Prostate gland (tissue), 2 donors: ENCODE data around the gene QARS1. TPM values are rescaled to one million over a fixed set of nuclear protein-coding genes. Genes with fewer than 3 reads are reported as not detected.

Source experiments
- DNase-seq: peaks from one replicate; pipeline ENCODE4 v3.0.0-alpha.2; 2019; ENCODE audit warnings: low spot score
- H3K27ac ChIP-seq, 2 donors: fragments of 200-600 bp; sonication (generic); 2 replicates each; pipeline ENCODE4 v1.5.1; 2017 to 2019
- H3K27me3 ChIP-seq: fragments of 200-600 bp; sonication (generic); replicated peaks from 2 replicates; pipeline ENCODE4 v1.5.1; 2019; ENCODE audit not compliant: insufficient read depth
- H3K36me3 ChIP-seq, 2 donors: fragments of 200-600 bp; sonication (generic); 1 replicate in 1 of 2; 2 replicates in 1 of 2; pipeline versions ENCODE4 v1.5.1 to v1.8.1; 2017 to 2019
- H3K4me1 ChIP-seq: fragments of 200-600 bp; sonication (generic); replicated peaks from 2 replicates; pipeline ENCODE4 v1.5.1; 2019
- H3K4me3 ChIP-seq, 2 donors: fragments of 200-600 bp; sonication (generic); 2 replicates each; pipeline ENCODE4 v1.5.1; 2017 to 2019
- H3K9me3 ChIP-seq: fragments of 200-600 bp; sonication (generic); 2 replicates; pipeline ENCODE4 v1.5.1; 2017
- POLR2A ChIP-seq: fragments of 450-650 bp; IDR thresholded peaks from one replicate; pipeline ENCODE4 v1.6.1; 2016; ENCODE audit warnings: antibody characterized with exemption, mild to moderate bottlenecking
- POLR2AphosphoS5 ChIP-seq: sonication (generic); formaldehyde crosslinking; IDR thresholded peaks from one replicate; pipeline ENCODE4 v1.6.1; 2017; ENCODE audit warnings: antibody characterized with exemption
- WGBS: methylation state at CpG from one replicate; pipeline ENCODE4 v1.1.5; 2018; 5-methylcytosine and 5-hydroxymethylcytosine counted together
- intact Hi-C: fragments of 100-400 bp; cut with DNase I; formaldehyde crosslinking; loops from one replicate; pipeline ENCODE4 v1.14.2; 2022
- microRNA-seq: library from miRNA; unstranded; fragments of <30 nt; microRNA quantifications from one replicate; pipeline ENCODE4, GENCODE V29; 2016
- small RNA-seq, 2 donors: library from RNA; depleted of rRNA; stranded (forward); fragments of <200 nt; gene quantifications; one replicate each; pipeline ENCODE3, GENCODE V24; 2016
- total RNA-seq, 2 donors: library from RNA; depleted of rRNA; stranded (reverse); fragments of >200 nt; gene quantifications; one replicate each; pipeline ENCODE4 v1.1.0, GENCODE V29; 2016
- TF ChIP-seq, protein P1 (sequence below), 4 experiments: fragments of 200-600 bp in 2 of 4; fragments of 450-650 bp in 2 of 4; sonication (generic) in 2 of 4; IDR thresholded peaks; 1 replicate in 3 of 4; 2 replicates in 1 of 4; pipeline ENCODE4 v1.5.1; 2016 to 2019; ENCODE audit warnings: antibody characterized with exemption in 4 of 4, mild to moderate bottlenecking in 2 of 4, moderate library complexity in 2 of 4

The QARS1 gene
- total RNA-seq, 2 donors from 2014 or later: 254 to 315 TPM

DNA sequence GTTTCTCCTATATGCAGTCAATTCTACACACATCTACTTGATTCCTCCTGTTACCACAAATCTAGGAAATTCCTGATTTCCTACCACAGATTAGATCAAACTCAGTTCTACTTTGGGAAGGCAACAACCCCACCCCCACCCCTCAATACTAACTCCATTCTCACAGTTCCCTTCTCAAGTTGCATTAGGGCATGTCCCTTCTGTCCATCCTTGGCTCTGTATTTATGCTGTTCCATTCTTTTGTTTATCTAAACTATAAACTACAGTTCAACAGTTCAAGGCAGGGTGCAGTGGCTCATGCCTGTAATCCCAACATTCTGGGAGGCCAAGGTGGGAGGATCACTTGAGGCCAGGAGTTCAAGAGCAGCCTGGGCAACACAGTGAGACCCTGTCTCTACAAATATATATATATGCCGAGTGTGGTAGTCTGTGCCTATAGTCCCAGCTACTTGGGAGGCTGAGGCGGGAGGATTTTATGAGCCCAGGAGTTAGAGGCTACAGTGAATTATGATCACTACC lies 50.2 kb downstream of the QARS1 start:
- Histone ChIP-seq H3K4me1 (no peaks in the 10 kb centered on the region), H3K9me3 (no peaks in the 10 kb centered on the region), H3K36me3 (peaks cover 14 to 19% of the 10 kb centered on the region in 2 donors), H3K27me3 (no peaks in the 10 kb centered on the region), H3K27ac (no peak overlapping the region), H3K4me3 (no peak overlapping the region)
- 97% methylated on average over 2 of the region's 2 CpGs for WGBS
- TF ChIP-seq POLR2AphosphoS5 (no peak), POLR2A (no peak)
- TF ChIP-seq, protein P1, sequence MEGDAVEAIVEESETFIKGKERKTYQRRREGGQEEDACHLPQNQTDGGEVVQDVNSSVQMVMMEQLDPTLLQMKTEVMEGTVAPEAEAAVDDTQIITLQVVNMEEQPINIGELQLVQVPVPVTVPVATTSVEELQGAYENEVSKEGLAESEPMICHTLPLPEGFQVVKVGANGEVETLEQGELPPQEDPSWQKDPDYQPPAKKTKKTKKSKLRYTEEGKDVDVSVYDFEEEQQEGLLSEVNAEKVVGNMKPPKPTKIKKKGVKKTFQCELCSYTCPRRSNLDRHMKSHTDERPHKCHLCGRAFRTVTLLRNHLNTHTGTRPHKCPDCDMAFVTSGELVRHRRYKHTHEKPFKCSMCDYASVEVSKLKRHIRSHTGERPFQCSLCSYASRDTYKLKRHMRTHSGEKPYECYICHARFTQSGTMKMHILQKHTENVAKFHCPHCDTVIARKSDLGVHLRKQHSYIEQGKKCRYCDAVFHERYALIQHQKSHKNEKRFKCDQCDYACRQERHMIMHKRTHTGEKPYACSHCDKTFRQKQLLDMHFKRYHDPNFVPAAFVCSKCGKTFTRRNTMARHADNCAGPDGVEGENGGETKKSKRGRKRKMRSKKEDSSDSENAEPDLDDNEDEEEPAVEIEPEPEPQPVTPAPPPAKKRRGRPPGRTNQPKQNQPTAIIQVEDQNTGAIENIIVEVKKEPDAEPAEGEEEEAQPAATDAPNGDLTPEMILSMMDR (IDR thresholded peaks at IDR 0.05): no peak
- intact Hi-C loops: no loop called here
- DNase-seq: no peak

DNA sequence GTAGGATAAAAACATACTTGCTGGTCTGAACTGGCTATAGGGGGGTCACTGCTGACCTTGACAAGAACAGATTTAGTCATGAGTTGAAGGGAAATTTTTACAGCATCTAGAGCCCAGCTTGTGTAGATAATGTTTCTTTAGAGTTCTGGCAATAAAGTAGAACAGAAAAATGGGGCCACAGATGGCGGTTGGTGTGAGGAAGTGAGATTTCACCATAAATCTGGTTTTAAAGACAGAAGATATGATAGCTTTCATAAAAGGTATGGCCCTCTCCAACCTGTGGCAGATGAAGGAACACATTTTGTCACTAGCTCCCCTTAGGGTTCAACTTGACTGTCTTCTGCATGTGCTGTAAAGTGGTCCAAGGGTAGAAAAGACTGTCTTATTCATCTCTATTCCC lies 51.0 kb downstream of the QARS1 start:
- no peak overlapping the region for H3K27ac ChIP-seq
- no peaks in the 10 kb centered on the region for H3K4me1 ChIP-seq
- 97% methylated on average over 1 of the region's 1 CpG for WGBS
- TF ChIP-seq POLR2A: no peak
- H3K27me3 ChIP-seq: no peaks in the 10 kb centered on the region
- H3K4me3 ChIP-seq: no peak overlapping the region
- peaks cover 14 to 19% of the 10 kb centered on the region in 2 donors for H3K36me3 ChIP-seq
- intact Hi-C loops: no loop called here
- H3K9me3 ChIP-seq: no peaks in the 10 kb centered on the region
- DNase-seq: no peak

Small RNA genes within 50 kb of the gene (microRNA-seq; reads per million reads assigned to microRNA genes)
- gene MIR6890: not detected

Small RNA genes within 50 kb of the gene (small RNA-seq; reads per million reads assigned to genes)
- 0 reads per million in 2 donors for gene RN7SL182P

Other genes starting within 250 kb of the QARS1 start
- gene SLC25A20, start 205.9 kb downstream of the QARS1 start, total RNA-seq: 10 to 100 TPM; 12.2 to 14.8 TPM
- 100 to 1,000 TPM in 1 of 2 donors, 10 to 100 TPM in 1; 70.9 to 125 TPM for gene ARIH2, start 185.9 kb downstream of the QARS1 start, total RNA-seq
- 100 to 1,000 TPM in 1 of 2 donors, 10 to 100 TPM in 1; 56.0 to 101 TPM for gene P4HTM, start 114.5 kb downstream of the QARS1 start, total RNA-seq
- gene WDR6, start 97.4 kb downstream of the QARS1 start, total RNA-seq: 100 to 1,000 TPM; 128 to 223 TPM
- 10 to 100 TPM; 50.2 to 60.3 TPM for gene DALRD3, start 86.2 kb downstream of the QARS1 start, total RNA-seq
- gene NDUFAF3, start 82.6 kb downstream of the QARS1 start, total RNA-seq: 100 to 1,000 TPM; 168 to 183 TPM
- 100 to 1,000 TPM; 110 to 186 TPM for gene IMPDH2, start 75.4 kb downstream of the QARS1 start, total RNA-seq
- gene QRICH1, start 10.7 kb downstream of the QARS1 start, total RNA-seq: 100 to 1,000 TPM in 1 of 2 donors, 10 to 100 TPM in 1; 60.1 to 132 TPM
- gene USP19, start 16.1 kb upstream of the QARS1 start, total RNA-seq: 10 to 100 TPM; 62.7 to 98.2 TPM
- gene LAMB2, start 28.3 kb upstream of the QARS1 start, total RNA-seq: 100 to 1,000 TPM; 432 to 667 TPM
- gene CCDC71, start 61.6 kb upstream of the QARS1 start, total RNA-seq: 10 to 100 TPM; 44.2 to 47.0 TPM
- gene KLHDC8B, start 66.8 kb upstream of the QARS1 start, total RNA-seq: 10 to 100 TPM; 41.1 to 77.4 TPM
- 1 to 10 TPM; 4.3 to 9.7 TPM for gene C3orf62, start 172.5 kb upstream of the QARS1 start, total RNA-seq
- 10 to 100 TPM; 18.3 to 30.8 TPM for gene USP4, start 235.3 kb upstream of the QARS1 start, total RNA-seq